Retinal pigment epithelial cell (primary cell): ENCODE data around the gene CSNK1G3.
"Not testable (repeated sequence)": the region's sequence is repeated elsewhere in the genome, so short reads cannot be mapped to it uniquely, and the experiment has no call there.

Source experiments
- DNase-seq: peaks from one replicate; pipeline ENCODE4 v3.0.0-alpha.2; 2010; ENCODE audit warnings: low read depth
- H3K4me3 ChIP-seq: 2 replicates; pipeline ENCODE4 v1.5.1; 2011; ENCODE audit warnings: mild to moderate bottlenecking, low read length, control low read depth, moderate library complexity
- TF ChIP-seq, protein P1 (sequence below): conservative IDR thresholded peaks from 2 replicates; pipeline ENCODE4 v1.5.1; 2011; ENCODE audit warnings: low read depth, low read length, control low read depth, inconsistent platforms

The CSNK1G3 gene

DNA sequence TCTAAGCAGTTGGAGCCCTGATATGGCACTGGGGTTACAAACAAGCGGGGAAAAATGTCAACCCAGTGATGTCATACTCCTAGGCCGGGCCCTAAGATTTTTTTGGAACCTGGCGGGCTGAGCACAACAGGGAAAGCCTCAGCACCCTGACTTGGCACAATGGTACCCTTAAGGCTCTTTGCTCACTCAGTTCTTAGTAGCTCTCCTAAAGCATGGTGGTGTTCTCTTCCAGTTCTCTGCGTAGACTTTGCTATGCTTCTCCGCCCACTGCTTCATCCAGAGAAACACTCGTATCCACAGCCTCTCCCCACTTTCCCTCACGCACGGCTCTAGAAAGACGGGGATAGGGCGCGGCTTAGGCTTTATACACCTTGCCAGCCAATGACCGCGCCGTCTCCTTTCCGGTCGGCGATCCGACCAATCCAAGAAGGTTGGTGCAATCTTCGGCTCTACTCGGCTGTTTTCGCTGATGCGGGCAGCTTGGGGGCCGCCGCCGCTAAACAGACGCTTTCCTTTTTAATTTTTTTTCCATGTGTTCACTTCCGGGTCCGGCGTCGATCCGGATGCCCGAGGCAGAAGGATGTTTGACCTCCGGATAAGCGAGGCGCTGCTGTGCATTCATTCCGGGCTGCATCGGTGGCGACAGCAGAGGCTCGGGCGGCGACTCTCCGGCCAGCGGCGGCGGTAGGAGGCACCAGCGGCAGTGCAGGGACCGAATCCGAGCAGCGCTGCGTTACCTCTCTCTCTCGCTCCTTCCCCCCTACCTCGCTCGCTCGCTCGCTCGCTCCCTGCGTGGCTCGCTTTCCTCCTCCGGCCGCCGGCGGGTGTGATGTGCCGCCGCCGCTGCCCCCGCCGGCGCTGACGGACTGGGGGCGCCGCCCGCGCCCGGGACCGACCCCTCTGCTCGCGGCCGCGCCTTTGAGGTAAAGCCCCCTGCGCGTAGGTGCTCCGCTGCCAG lies at the start of gene CSNK1G3:
Gene CSNK1G3 (plus strand): TSS at position 530 of the 958 bp plus-strand sequence. CDS start 33,487 bp downstream, outside the sequence.
- TF ChIP-seq, protein P1, sequence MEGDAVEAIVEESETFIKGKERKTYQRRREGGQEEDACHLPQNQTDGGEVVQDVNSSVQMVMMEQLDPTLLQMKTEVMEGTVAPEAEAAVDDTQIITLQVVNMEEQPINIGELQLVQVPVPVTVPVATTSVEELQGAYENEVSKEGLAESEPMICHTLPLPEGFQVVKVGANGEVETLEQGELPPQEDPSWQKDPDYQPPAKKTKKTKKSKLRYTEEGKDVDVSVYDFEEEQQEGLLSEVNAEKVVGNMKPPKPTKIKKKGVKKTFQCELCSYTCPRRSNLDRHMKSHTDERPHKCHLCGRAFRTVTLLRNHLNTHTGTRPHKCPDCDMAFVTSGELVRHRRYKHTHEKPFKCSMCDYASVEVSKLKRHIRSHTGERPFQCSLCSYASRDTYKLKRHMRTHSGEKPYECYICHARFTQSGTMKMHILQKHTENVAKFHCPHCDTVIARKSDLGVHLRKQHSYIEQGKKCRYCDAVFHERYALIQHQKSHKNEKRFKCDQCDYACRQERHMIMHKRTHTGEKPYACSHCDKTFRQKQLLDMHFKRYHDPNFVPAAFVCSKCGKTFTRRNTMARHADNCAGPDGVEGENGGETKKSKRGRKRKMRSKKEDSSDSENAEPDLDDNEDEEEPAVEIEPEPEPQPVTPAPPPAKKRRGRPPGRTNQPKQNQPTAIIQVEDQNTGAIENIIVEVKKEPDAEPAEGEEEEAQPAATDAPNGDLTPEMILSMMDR = no peak
- H3K4me3 ChIP-seq = peak within 1 kb of the TSS; percentile 72
- peak; percentile 90 for DNase-seq

DNA sequence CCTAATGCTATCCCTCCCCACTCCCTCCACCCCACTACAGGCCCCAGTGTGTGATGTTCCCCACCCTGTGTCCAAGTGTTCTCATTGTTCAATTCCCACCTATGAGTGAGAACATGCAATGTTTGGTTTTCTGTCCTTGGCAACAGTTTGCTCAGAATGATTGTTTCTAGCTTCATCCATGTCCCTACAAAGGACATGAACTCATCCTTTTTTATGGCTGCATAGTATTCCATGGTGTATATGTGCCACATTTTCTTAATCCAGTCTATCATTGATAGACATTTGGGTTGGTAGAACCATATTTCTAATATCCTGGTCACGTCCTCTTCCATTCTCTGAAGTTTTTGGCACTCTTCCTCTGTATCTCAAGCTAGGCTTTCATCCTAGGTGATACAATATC lies 45.1 kb upstream of the CSNK1G3 start:
- DNase-seq, H3K4me3 ChIP-seq: not testable (repeated sequence)

DNA sequence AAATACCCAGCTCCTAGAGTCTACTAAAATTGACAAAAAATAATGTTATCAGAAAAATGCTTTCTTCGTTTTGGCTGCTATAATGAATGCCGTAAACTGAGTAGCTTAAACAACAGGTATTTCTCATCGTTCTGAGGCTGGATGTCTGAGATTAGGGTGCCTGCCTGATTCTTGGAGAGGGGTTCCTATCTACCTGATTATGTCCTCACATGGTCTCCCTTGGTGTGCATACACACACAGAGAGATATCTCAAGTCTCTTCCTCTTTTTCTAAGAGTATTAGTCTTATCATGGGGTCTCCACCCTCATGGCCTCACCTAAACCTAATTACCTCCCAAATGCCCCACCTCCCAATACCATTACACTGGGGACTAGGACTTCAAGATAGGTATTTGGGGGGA lies 40.6 kb upstream of the CSNK1G3 start:
- TF ChIP-seq, protein P1 = no peak
- H3K4me3 ChIP-seq = no peak overlapping the region
- DNase-seq = no peak

DNA sequence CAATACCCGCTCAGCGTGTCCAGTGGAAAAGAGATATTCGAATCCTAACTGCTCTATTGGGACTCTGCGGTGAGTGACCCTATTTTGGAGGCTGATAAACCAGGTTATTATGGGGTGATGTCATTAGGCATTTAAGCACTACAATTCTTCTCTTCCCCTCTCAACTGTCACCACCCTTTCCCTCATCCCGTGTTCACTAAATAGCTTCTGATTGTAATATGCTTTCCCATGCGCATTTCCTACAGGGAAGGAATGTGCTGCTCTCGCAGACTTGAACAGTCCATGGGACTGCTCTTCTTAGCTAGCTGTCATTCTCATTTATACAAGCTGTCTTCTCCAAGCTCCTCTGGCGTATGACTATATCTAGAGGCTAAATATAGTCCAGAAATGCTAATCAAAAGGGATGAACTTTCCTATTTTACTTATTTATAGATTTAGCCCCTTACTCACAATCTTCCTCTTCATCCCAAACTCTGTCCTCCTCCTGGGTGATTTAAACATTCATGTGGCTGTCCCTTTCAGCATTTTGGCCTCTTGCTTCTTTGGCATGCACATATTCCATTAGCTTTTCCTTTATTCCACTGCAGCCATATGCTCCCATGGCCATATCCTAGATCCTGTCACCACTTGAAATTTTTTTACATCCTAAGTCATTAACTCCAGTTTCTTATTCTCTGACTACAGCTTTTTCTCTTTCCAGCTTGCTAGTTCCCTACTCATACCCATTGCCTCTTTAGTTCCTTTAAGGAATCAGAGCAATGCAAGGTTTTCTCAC lies 39.6 kb upstream of the CSNK1G3 start:
- no peak overlapping the region for H3K4me3 ChIP-seq
- TF ChIP-seq, protein P1 = no peak
- no peak for DNase-seq

DNA sequence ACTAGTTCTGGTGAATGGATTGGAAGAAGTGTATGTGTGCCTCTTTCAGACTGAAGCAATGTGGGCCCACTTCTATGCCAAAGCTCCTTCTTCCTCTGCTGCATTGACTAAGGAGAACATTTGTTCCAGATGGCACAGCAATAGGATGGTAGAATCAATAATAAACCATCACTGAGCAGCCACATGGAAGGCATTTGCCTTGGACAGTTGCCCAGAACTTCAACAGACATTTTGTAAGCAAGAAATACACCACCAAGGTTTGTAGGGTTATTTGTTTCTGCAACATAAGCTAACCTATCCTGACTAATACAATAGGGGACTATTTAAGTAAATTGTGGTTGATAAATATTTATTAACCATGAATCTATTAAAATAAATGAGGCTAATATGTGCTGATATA lies 37.7 kb upstream of the CSNK1G3 start:
- no peak overlapping the region for H3K4me3 ChIP-seq
- DNase-seq = no peak
- TF ChIP-seq, protein P1 = no peak

DNA sequence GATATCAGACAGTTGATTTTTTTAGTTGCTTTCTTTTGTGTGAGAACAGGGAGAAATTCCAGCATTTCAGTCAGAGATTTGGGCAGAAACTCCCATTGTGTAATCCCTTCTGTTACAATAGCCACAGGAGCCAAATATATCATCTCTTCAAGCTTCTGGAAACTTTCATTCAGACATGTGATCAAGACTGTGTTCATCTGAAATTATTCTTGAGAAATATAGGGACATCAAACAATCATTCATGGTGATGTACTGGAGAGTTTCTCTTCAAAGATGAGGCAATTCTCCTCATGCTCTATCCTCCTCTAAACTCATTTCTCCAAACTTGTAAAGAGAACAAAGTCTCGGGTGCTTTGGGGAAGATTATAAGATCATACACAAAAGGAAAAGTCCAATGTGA lies 35.2 kb upstream of the CSNK1G3 start:
- TF ChIP-seq, protein P1 = no peak
- no peak overlapping the region for H3K4me3 ChIP-seq
- no peak for DNase-seq

DNA sequence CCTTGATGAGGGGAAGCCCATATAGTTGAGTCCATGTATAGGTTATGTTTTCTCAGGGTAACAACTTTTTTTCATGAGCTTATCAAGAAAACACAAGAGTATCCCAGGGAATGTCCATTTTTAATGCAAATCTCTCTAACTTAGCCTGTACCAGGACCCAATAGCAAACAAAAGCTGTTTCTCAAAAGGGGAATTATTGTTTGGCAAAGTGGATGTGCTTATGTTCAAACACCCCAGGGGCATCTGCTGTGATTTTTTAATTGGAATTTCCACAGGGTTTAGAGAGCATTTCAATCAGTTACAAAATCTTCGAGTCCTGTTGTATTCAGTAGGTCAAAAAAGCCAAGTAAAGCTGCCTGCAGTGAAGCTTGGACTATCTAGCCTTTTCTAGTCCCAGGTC lies 33.4 kb upstream of the CSNK1G3 start:
- TF ChIP-seq, protein P1 = no peak
- H3K4me3 ChIP-seq = no peak overlapping the region
- DNase-seq = no peak
